HG03196 (cell line): ENCODE results near the gene POLR2F.
A peak's percentile ranks its signal among the peaks of the same experiment; 100 is the strongest.

Experiments used
- ATAC-seq: cut with Tn5 transposase; IDR thresholded peaks from one replicate; pipeline ENCODE4 v1.9.1; 2021; ENCODE audit not compliant: unreplicated experiment

Gene POLR2F

GRCh38 chr22:37953437-37954179 is at the start of gene POLR2F, which contains the start of gene C22orf23:
TSS of gene POLR2F (plus strand) at chr22:37953699. CDS start at chr22:37953788, 89 bp downstream.
TSS of gene C22orf23 (minus strand) at chr22:37953601. CDS start at chr22:37953149, 452 bp downstream.
- ATAC-seq = peak; percentile 72

GRCh38 chr22:37904572-37905533 is 48.6 kb upstream of the POLR2F start:
- no peak for ATAC-seq

DNA sequence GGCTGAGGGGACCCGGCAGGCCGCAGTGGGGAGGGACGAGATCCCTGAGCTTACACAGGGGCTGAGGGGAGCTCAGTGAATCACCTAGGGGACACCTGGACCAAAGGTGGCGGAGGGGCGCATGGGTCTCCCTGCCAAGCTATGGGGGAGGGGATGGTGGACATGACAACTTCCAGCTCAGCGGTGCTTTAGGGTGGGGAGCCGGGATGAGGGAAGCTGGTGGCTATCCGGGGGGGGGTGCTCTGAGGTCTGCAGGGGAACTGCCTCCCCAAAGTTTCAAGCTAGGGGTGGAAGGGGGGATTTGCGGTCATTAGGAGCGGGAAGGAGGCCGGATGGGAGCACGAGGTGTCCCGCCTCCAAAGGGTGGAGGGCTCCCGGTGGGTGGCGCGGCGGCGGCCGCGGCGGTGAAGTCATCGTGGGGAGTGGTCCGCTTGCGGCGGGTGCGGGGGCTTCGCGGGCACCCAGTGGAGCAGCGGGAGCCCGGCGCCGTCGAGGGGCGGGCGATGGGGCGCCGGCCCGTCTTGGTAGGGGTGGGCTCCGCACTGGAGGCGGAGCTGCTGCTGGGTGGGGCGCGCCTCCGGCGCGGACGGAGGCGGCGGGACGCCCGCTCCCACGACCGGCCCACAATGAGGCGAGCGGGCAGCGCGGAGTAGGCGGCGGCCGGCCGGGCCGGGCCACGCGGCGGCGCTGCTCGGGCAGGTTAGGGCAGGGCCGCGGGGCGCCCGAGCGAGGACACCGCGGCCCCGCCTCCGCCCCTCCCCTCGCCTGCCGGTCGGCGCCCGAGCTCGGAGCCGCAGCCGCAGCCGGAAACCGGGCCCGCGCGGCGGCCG is 47.8 kb upstream of the POLR2F start, which contains the start of gene MICALL1:
Gene MICALL1 (plus strand): TSS at position 764 of the 830 bp plus-strand sequence. CDS start 126 bp downstream, outside the sequence.
- peak; percentile 67 for ATAC-seq

- no peak for ATAC-seq
Measured at GRCh38 chr22:37906364-37907008, 47.0 kb upstream of the POLR2F start.

- no peak for ATAC-seq
Measured at GRCh38 chr22:37907036-37907954, 46.2 kb upstream of the POLR2F start.

DNA sequence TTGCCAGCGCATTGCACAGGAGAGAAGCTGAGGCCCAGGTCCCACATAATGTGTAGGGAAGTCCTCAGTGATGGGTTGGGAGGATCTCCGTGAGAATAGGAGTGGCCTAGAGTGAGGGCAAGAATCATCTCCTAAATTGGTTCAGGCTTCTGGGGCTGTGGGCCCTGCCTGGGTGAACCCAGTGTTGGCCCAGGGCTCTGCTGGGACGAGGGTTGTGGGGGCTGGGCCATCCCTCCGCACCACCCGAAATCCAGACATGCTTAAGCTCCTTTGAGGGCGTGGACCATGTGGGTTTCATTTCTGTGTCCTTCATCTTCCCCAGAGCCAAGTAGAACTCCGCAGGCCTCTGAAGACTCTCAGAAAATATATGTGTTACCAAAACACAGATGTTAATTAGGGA is 43.7 kb upstream of the POLR2F start:
- no peak for ATAC-seq

DNA sequence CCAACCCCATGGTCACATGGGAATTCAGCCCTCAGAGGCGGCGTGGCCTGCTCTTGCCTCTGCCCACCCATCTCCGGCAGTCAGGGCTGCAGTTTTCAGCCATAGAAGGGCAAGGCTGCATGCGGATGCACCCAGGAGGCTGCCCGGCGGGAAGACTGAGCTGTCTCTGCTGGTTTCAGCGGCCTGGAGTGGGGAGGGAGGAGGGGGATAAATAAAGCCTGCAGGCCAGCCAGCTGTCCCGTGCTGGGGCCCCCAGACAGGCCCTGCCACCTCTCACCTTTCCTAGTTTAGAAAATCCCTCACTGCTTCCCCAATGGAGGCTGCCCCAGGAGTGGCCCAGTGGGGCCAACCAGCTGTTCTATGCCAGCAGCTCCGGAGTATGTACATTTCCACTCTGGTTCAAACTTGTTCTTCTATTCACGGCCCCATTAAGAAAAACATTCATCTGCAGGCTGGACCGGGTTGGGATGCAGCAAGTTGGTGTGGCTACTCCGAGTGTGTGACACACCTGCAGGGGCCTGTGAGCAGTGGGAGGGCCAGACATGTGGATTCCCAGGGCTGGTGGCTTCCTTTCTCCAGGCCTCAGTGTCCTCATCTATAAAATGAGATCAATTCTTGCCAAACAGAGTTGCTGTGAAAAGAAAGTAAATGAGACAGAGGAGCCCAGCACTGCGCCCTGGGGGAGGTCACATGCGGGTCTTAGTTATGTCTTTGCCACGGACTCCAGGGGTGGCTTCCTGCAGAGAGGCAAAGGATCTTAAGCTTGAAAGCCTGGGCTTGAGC is 42.4 kb upstream of the POLR2F start:
- ATAC-seq = no peak

GRCh38 chr22:37911697-37912096 is 41.8 kb upstream of the POLR2F start:
- ATAC-seq = no peak

DNA sequence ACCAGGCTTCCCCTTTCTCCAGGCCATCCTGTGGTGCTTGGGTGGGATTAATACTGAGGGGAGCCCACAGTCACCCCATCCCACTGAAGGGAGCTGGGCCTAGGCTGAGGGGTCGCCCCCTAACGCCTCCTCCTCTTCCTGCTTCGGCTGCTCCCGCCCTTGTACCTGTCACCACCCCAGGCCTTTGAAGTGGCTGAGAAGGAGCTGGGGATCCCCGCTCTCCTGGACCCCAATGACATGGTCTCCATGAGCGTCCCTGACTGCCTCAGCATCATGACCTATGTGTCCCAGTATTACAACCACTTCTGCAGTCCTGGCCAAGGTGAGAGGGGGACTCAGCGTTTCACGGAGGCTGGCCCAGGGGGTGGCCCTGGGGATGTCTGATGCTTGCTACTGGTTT is 41.3 kb upstream of the POLR2F start:
- no peak for ATAC-seq

DNA sequence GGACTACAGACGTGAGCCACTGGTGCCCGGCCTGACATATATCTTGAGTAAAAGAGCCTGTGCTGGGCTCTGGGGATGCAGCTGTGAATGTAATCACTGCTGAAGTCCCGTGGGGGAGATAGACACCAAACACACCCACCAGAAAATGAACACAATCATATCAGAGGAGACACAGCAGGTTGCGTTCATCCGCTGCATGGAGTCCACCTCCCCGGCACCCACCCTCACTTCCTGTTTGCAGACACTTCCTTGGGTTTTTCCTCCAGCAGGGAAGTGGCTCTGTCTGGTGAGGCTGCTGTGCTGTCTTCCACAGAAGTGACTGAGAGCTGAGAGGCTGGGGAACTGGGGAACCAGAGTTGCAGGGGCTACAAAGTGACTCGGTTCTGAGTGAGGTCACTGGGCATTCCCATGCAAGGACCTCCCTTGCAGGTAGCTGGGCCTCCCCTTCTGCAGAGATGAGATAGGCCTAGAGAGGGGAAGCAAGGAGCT is 40.2 kb upstream of the POLR2F start:
- no peak for ATAC-seq

DNA sequence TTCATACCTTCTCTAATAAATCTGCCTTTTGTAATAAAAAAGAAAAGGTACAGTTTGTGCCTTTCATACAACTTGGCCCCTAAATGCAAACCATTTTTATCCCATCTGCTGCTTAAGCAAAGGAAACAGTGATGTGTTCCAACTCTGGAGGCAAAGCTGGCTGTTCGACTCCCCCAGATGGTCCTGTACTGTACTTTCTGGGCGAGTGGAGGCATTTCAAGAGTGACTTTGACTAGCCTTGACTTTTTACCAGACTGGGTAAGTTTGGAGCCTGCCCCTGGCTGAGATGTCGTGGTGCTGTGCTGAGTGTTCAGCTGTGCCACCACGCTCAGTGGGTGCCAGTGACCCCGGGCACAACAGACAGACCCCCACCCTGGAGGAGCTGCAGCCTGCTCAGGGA is 37.2 kb upstream of the POLR2F start:
- ATAC-seq = no peak

DNA sequence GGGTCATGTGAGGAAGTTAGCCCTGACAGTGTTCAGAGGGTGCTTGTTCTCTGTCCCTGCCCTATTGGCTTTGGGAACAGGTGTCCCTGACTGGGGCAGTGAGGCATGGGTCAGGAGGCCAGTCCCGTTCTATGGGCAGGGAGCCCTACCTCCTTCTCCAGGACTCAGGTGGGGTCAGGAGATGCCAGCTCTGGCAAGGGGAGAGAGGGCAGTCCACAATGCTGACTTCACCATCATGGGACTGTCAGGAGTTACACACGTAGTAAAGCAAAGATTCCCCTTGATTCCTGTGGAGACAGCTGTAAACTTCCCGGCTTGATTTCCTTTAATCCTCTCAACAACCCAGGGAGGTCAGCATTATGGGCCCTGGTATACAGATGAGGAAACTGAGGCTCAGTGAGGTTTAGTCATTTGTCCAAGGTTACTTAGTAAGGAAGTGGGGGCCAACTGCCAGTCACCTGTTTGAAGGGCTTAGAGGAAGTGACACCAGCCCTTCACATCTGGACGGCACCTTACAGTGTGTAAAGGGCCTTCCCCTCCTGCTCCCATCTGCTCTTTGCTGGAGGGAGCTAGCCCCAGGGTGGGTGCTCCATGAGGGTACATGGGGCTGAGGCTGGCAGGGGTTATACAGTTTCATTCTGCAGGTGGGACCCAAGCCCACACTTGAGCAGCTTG is 35.5 kb upstream of the POLR2F start:
- ATAC-seq = no peak

DNA sequence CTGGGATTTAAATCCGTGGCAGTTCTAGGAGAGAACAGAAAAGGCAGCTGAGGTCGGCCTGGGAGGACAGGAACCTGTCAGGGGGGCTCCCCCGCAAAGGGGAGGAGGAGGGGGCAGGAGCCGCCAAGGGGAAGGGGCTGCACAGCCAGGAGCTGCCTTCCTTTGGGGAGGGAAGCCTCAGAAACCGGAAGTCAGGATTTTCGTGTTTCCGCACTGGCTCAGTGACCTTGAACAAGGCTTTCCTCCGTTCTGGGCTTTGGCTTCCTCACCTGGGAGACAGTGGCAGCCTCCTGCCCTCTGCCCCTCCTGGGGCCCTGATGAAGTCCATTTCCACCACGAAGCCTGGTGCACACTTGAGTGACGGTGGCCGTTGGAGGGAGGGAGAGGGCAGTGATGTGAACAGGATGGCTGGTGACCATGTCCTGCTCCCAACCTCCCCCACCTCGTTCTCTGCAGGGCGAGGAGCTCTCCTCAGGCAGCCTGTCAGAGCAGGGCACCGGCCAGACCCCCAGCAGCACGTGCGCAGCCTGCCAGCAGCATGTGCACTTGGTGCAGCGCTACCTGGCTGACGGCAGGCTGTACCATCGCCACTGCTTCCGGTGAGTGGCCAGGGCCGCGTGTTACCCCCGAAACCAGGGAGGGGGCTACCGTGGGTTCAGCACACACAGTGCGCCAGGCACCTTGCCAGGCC is 34.8 kb upstream of the POLR2F start:
- no peak for ATAC-seq

GRCh38 chr22:37920126-37920525 is 33.4 kb upstream of the POLR2F start:
- ATAC-seq = no peak

DNA sequence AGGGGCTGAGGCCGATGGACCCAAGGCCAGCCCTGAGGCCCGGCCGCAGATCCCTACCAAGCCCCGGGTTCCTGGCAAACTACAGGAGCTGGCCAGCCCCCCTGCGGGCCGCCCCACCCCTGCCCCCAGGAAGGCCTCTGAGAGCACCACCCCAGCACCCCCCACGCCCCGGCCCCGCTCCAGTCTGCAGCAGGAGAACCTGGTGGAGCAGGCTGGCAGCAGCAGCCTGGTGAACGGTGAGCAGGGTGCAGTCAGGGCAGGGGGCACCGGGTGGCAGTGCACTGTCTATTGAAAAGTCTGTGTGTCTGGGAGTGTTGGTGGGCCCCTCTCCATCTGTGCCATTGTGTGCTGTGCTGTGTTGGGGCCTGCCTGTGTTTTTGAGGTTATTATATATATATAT is 31.3 kb upstream of the POLR2F start:
- ATAC-seq = no peak

- no peak for ATAC-seq
Measured at GRCh38 chr22:37923927-37924326, 29.6 kb upstream of the POLR2F start.

- ATAC-seq = no peak
Measured at GRCh38 chr22:37924386-37925065, 29.0 kb upstream of the POLR2F start.
